ENCODE data around the gene DAZAP2.
A peak's percentile ranks its signal among the peaks of the same experiment; 100 is the strongest.
"Not testable (repeated sequence)": the region's sequence is repeated elsewhere in the genome, so short reads cannot be mapped to it uniquely, and the experiment has no call there.

The DAZAP2 gene

GRCh38 chr12:51217133-51217967 is 21.3 kb upstream of the DAZAP2 start:
- peaks cover 13% of the 10 kb centered on the region for H3K4me1 ChIP-seq (ENCODE audit: control insufficient read depth, insufficient read depth, low read length, unreplicated experiment)
- peak overlapping the region; percentile 43; the same call in 1 of the 2 replicates for H3K27ac ChIP-seq (ENCODE audit: low read depth, low read length)
- H3K36me3 ChIP-seq (ENCODE audit: insufficient read depth, low read length), result no peaks in the 10 kb centered on the region
- peak overlapping the region; percentile 81 for H2AFZ ChIP-seq (ENCODE audit: low read length, unreplicated experiment)
- peak overlapping the region; percentile 87 for H3K4me3 ChIP-seq (ENCODE audit: low read depth, low read length)
- no peaks in the 10 kb centered on the region for H3K79me2 ChIP-seq (ENCODE audit: control insufficient read depth, insufficient read depth, low read length, unreplicated experiment)
- H3K27me3 ChIP-seq (ENCODE audit: insufficient read depth, low read length), result no peaks in the 10 kb centered on the region

- Histone ChIP-seq H3K27ac (ENCODE audit: low read depth, low read length) (peak within 1 kb of the TSS; percentile 56), H2AFZ (ENCODE audit: low read length, unreplicated experiment) (peak within 1 kb of the TSS; percentile 83), H3K4me1 (ENCODE audit: control insufficient read depth, insufficient read depth, low read length, unreplicated experiment) (peaks cover 13% of the 10 kb centered on the region), H3K79me2 (ENCODE audit: control insufficient read depth, insufficient read depth, low read length, unreplicated experiment) (no peaks in the 10 kb centered on the region), H3K36me3 (ENCODE audit: insufficient read depth, low read length) (no peaks in the 10 kb centered on the region), H3K27me3 (ENCODE audit: insufficient read depth, low read length) (no peaks in the 10 kb centered on the region), H3K4me3 (ENCODE audit: low read depth, low read length) (peak within 1 kb of the TSS; percentile 87)
These were observed 20.5 kb upstream of the DAZAP2 start, which contains the start of gene POU6F1 for GRCh38 chr12:51217968-51218606. POU6F1 (minus strand) TSS chr12:51218062; CDS start chr12:51206836, 11,226 bp downstream.

GRCh38 chr12:51218607-51219161 is 19.9 kb upstream of the DAZAP2 start:
- Histone ChIP-seq H2AFZ (ENCODE audit: low read length, unreplicated experiment) (peak overlapping the region; percentile 83), H3K27ac (ENCODE audit: low read depth, low read length) (peak overlapping the region; percentile 56)

GRCh38 chr12:51219322-51219721 is 19.3 kb upstream of the DAZAP2 start:
- H2AFZ ChIP-seq (ENCODE audit: low read length, unreplicated experiment), result no peak overlapping the region
- no peaks in the 10 kb centered on the region for H3K36me3 ChIP-seq (ENCODE audit: insufficient read depth, low read length)
- peak overlapping the region; percentile 87 for H3K4me3 ChIP-seq (ENCODE audit: low read depth, low read length)
- H3K27ac ChIP-seq (ENCODE audit: low read depth, low read length), result no peak overlapping the region
- peaks cover 13% of the 10 kb centered on the region for H3K4me1 ChIP-seq (ENCODE audit: control insufficient read depth, insufficient read depth, low read length, unreplicated experiment)
- H3K27me3 ChIP-seq (ENCODE audit: insufficient read depth, low read length), result no peaks in the 10 kb centered on the region
- H3K79me2 ChIP-seq (ENCODE audit: control insufficient read depth, insufficient read depth, low read length, unreplicated experiment), result no peaks in the 10 kb centered on the region

More at GRCh38 chr12:51218607-51219161, 19.9 kb upstream of the DAZAP2 start:
- Histone ChIP-seq H3K79me2 (ENCODE audit: control insufficient read depth, insufficient read depth, low read length, unreplicated experiment) (no peaks in the 10 kb centered on the region), H3K36me3 (ENCODE audit: insufficient read depth, low read length) (no peaks in the 10 kb centered on the region), H3K27me3 (ENCODE audit: insufficient read depth, low read length) (no peaks in the 10 kb centered on the region), H3K4me3 (ENCODE audit: low read depth, low read length) (peak overlapping the region; percentile 87), H3K4me1 (ENCODE audit: control insufficient read depth, insufficient read depth, low read length, unreplicated experiment) (peaks cover 13% of the 10 kb centered on the region)

GRCh38 chr12:51219857-51220256 is 18.8 kb upstream of the DAZAP2 start:
- not testable (repeated sequence) for H2AFZ ChIP-seq (ENCODE audit: low read length, unreplicated experiment); H3K27me3 ChIP-seq (ENCODE audit: insufficient read depth, low read length); H3K36me3 ChIP-seq (ENCODE audit: insufficient read depth, low read length); H3K4me3 ChIP-seq (ENCODE audit: low read depth, low read length); H3K79me2 ChIP-seq (ENCODE audit: control insufficient read depth, insufficient read depth, low read length, unreplicated experiment); H3K27ac ChIP-seq (ENCODE audit: low read depth, low read length)
- peaks cover 13% of the 10 kb centered on the region for H3K4me1 ChIP-seq (ENCODE audit: control insufficient read depth, insufficient read depth, low read length, unreplicated experiment)

GRCh38 chr12:51222461-51222860 is 16.2 kb upstream of the DAZAP2 start:
- peaks cover 8% of the 10 kb centered on the region for H3K4me1 ChIP-seq (ENCODE audit: control insufficient read depth, insufficient read depth, low read length, unreplicated experiment)
- H3K79me2 ChIP-seq (ENCODE audit: control insufficient read depth, insufficient read depth, low read length, unreplicated experiment), result no peaks in the 10 kb centered on the region
- H2AFZ ChIP-seq (ENCODE audit: low read length, unreplicated experiment), result no peak overlapping the region
- no peak overlapping the region for H3K27ac ChIP-seq (ENCODE audit: low read depth, low read length)
- H3K4me3 ChIP-seq (ENCODE audit: low read depth, low read length), result no peak overlapping the region
- H3K27me3 ChIP-seq (ENCODE audit: insufficient read depth, low read length), result no peaks in the 10 kb centered on the region
- H3K36me3 ChIP-seq (ENCODE audit: insufficient read depth, low read length), result no peaks in the 10 kb centered on the region

GRCh38 chr12:51224625-51225024 is 14.0 kb upstream of the DAZAP2 start:
- H3K4me1 ChIP-seq (ENCODE audit: control insufficient read depth, insufficient read depth, low read length, unreplicated experiment), result no peaks in the 10 kb centered on the region
- H2AFZ ChIP-seq (ENCODE audit: low read length, unreplicated experiment), result no peak overlapping the region
- no peak overlapping the region for H3K4me3 ChIP-seq (ENCODE audit: low read depth, low read length)
- no peaks in the 10 kb centered on the region for H3K36me3 ChIP-seq (ENCODE audit: insufficient read depth, low read length)
- H3K27ac ChIP-seq (ENCODE audit: low read depth, low read length), result no peak overlapping the region
- H3K79me2 ChIP-seq (ENCODE audit: control insufficient read depth, insufficient read depth, low read length, unreplicated experiment), result no peaks in the 10 kb centered on the region
- no peaks in the 10 kb centered on the region for H3K27me3 ChIP-seq (ENCODE audit: insufficient read depth, low read length)

GRCh38 chr12:51225234-51225633 is 13.4 kb upstream of the DAZAP2 start:
- Histone ChIP-seq H3K4me1 (ENCODE audit: control insufficient read depth, insufficient read depth, low read length, unreplicated experiment) (no peaks in the 10 kb centered on the region), H2AFZ (ENCODE audit: low read length, unreplicated experiment) (no peak overlapping the region), H3K36me3 (ENCODE audit: insufficient read depth, low read length) (no peaks in the 10 kb centered on the region), H3K27ac (ENCODE audit: low read depth, low read length) (no peak overlapping the region), H3K27me3 (ENCODE audit: insufficient read depth, low read length) (no peaks in the 10 kb centered on the region), H3K79me2 (ENCODE audit: control insufficient read depth, insufficient read depth, low read length, unreplicated experiment) (no peaks in the 10 kb centered on the region), H3K4me3 (ENCODE audit: low read depth, low read length) (no peak overlapping the region)

GRCh38 chr12:51225771-51226170 is 12.9 kb upstream of the DAZAP2 start:
- Histone ChIP-seq H3K4me1 (ENCODE audit: control insufficient read depth, insufficient read depth, low read length, unreplicated experiment) (no peaks in the 10 kb centered on the region), H3K36me3 (ENCODE audit: insufficient read depth, low read length) (no peaks in the 10 kb centered on the region), H3K79me2 (ENCODE audit: control insufficient read depth, insufficient read depth, low read length, unreplicated experiment) (no peaks in the 10 kb centered on the region), H3K27ac (ENCODE audit: low read depth, low read length) (no peak overlapping the region), H3K4me3 (ENCODE audit: low read depth, low read length) (no peak overlapping the region), H3K27me3 (ENCODE audit: insufficient read depth, low read length) (no peaks in the 10 kb centered on the region), H2AFZ (ENCODE audit: low read length, unreplicated experiment) (no peak overlapping the region)

GRCh38 chr12:51227112-51227511 is 11.5 kb upstream of the DAZAP2 start:
- not testable (repeated sequence) for H3K36me3 ChIP-seq (ENCODE audit: insufficient read depth, low read length); H2AFZ ChIP-seq (ENCODE audit: low read length, unreplicated experiment); H3K27me3 ChIP-seq (ENCODE audit: insufficient read depth, low read length); H3K4me3 ChIP-seq (ENCODE audit: low read depth, low read length); H3K4me1 ChIP-seq (ENCODE audit: control insufficient read depth, insufficient read depth, low read length, unreplicated experiment); H3K79me2 ChIP-seq (ENCODE audit: control insufficient read depth, insufficient read depth, low read length, unreplicated experiment); H3K27ac ChIP-seq (ENCODE audit: low read depth, low read length)

Measured in ACC112 (cell line).